HG03025 (cell line): ENCODE results near the gene MORC3.
"Not testable (repeated sequence)": the region's sequence is repeated elsewhere in the genome, so short reads cannot be mapped to it uniquely, and the experiment has no call there.

ENCODE experiments used
- ATAC-seq: cut with Tn5 transposase; IDR thresholded peaks from one replicate; pipeline ENCODE4 v1.9.1; 2021; ENCODE audit warnings: mild to moderate bottlenecking, moderate library complexity; ENCODE audit not compliant: unreplicated experiment, low FRiP score

MORC3 gene

GRCh38 chr21:36323032-36323431, 3.0 kb downstream of the MORC3 start:
- no peak for ATAC-seq

GRCh38 chr21:36325373-36326010, 5.5 kb downstream of the MORC3 start:
- no peak for ATAC-seq

GRCh38 chr21:36330904-36331303, 10.9 kb downstream of the MORC3 start:
- no peak for ATAC-seq

GRCh38 chr21:36337099-36337509, 17.1 kb downstream of the MORC3 start:
- no peak for ATAC-seq

- ATAC-seq = no peak
Measured at GRCh38 chr21:36338975-36339374, 19.0 kb downstream of the MORC3 start.

GRCh38 chr21:36342581-36342980, 22.6 kb downstream of the MORC3 start:
- not testable (repeated sequence) for ATAC-seq

GRCh38 chr21:36344931-36345330, 24.9 kb downstream of the MORC3 start:
- ATAC-seq = no peak

- ATAC-seq = no peak
Measured at GRCh38 chr21:36347278-36347961, 27.4 kb downstream of the MORC3 start.

- no peak for ATAC-seq
Measured at GRCh38 chr21:36347962-36348328, 27.9 kb downstream of the MORC3 start.

- no peak for ATAC-seq
Measured at GRCh38 chr21:36349315-36349714, 29.3 kb downstream of the MORC3 start.

- ATAC-seq = no peak
Measured at GRCh38 chr21:36350282-36350910, 30.4 kb downstream of the MORC3 start.

- ATAC-seq = no peak
Measured at GRCh38 chr21:36354918-36355680, 35.1 kb downstream of the MORC3 start.

- no peak for ATAC-seq
Measured at GRCh38 chr21:36355868-36356267, 35.9 kb downstream of the MORC3 start.

GRCh38 chr21:36359185-36359584, 39.2 kb downstream of the MORC3 start:
- no peak for ATAC-seq

- ATAC-seq = no peak
Measured at GRCh38 chr21:36369064-36369685, 49.2 kb downstream of the MORC3 start.

- ATAC-seq = no peak
Measured at GRCh38 chr21:36375994-36376393, 56.0 kb downstream of the MORC3 start.

- ATAC-seq = no peak
Measured at GRCh38 chr21:36377391-36377842, 57.4 kb downstream of the MORC3 start.

GRCh38 chr21:36379251-36379650, 59.3 kb downstream of the MORC3 start:
- no peak for ATAC-seq

- ATAC-seq = no peak
Measured at GRCh38 chr21:36381841-36382589, 62.0 kb downstream of the MORC3 start.

GRCh38 chr21:36382722-36383121, 62.7 kb downstream of the MORC3 start:
- ATAC-seq = not testable (repeated sequence)
